Neural cell (in vitro differentiated cells): ENCODE data around the gene EDARADD.

ENCODE experiments used
- EZH2 ChIP-seq: fragments of 200-600, 300-800 bp; shearing (Covaris generic), sonication (generic); IDR thresholded peaks from 2 replicates; pipeline ENCODE4 v1.6.1; 2014; ENCODE audit warnings: antibody characterized with exemption, low read length, borderline replicate concordance, mild to moderate bottlenecking; ENCODE audit not compliant: insufficient read depth, poor library complexity, severe bottlenecking
- MXI1 ChIP-seq: fragments of 450-650 bp; conservative IDR thresholded peaks from 2 replicates; pipeline ENCODE4 v1.6.1; 2014; ENCODE audit warnings: antibody characterized with exemption, mild to moderate bottlenecking; ENCODE audit not compliant: poor library complexity, severe bottlenecking
- POLR2AphosphoS5 ChIP-seq: IDR thresholded peaks from 2 replicates; pipeline ENCODE4 v1.6.1; 2012
- RAD21 ChIP-seq: fragments of 450-650 bp; conservative IDR thresholded peaks from 2 replicates; pipeline ENCODE4 v1.6.1; 2014; ENCODE audit warnings: antibody characterized with exemption, mild to moderate bottlenecking, moderate library complexity
- SMC3 ChIP-seq: fragments of 450-650 bp; conservative IDR thresholded peaks from 2 replicates; pipeline ENCODE4 v1.6.1; 2014; ENCODE audit warnings: antibody characterized with exemption, mild to moderate bottlenecking, moderate library complexity; ENCODE audit not compliant: poor library complexity
- TAF1 ChIP-seq: IDR thresholded peaks from 2 replicates; pipeline ENCODE4 v1.6.1; 2012; ENCODE audit warnings: low read depth
- TF ChIP-seq, protein P1 (sequence below): fragments of 450-650 bp; IDR thresholded peaks from 2 replicates; pipeline ENCODE4 v1.5.1; 2014; ENCODE audit warnings: antibody characterized with exemption, mild to moderate bottlenecking, moderate library complexity; ENCODE audit not compliant: poor library complexity, severe bottlenecking

- TF ChIP-seq, protein P1, sequence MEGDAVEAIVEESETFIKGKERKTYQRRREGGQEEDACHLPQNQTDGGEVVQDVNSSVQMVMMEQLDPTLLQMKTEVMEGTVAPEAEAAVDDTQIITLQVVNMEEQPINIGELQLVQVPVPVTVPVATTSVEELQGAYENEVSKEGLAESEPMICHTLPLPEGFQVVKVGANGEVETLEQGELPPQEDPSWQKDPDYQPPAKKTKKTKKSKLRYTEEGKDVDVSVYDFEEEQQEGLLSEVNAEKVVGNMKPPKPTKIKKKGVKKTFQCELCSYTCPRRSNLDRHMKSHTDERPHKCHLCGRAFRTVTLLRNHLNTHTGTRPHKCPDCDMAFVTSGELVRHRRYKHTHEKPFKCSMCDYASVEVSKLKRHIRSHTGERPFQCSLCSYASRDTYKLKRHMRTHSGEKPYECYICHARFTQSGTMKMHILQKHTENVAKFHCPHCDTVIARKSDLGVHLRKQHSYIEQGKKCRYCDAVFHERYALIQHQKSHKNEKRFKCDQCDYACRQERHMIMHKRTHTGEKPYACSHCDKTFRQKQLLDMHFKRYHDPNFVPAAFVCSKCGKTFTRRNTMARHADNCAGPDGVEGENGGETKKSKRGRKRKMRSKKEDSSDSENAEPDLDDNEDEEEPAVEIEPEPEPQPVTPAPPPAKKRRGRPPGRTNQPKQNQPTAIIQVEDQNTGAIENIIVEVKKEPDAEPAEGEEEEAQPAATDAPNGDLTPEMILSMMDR, result no peak
- TF ChIP-seq POLR2AphosphoS5 (no peak), SMC3 (no peak), EZH2 (no peak), MXI1 (no peak), RAD21 (no peak), TAF1 (no peak)
Observed at GRCh38 chr1:236348071-236348470, 46.0 kb upstream of the EDARADD start.
